ENCODE results near the gene KRT13. TPM values are rescaled to one million over a fixed set of nuclear protein-coding genes. Genes with fewer than 3 reads are reported as not detected.

The KRT13 gene
- total RNA-seq (2022; extraction: Qiagen RNA extraction; ENCODE audit: low read depth): 0.18 to 0.48 TPM (median 0.23 TPM) in 5 replicates

GRCh38 chr17:41505007-41505808 is at the start of gene KRT13:
Gene KRT13 (minus strand): TSS chr17:41505612. CDS start chr17:41505550, 62 bp downstream.

GRCh38 chr17:41518789-41519449 is 13.5 kb upstream of the KRT13 start, which contains the start of gene KRT15:
Gene KRT15 (minus strand): TSS chr17:41518890. CDS start chr17:41518827, 63 bp downstream.

DNA sequence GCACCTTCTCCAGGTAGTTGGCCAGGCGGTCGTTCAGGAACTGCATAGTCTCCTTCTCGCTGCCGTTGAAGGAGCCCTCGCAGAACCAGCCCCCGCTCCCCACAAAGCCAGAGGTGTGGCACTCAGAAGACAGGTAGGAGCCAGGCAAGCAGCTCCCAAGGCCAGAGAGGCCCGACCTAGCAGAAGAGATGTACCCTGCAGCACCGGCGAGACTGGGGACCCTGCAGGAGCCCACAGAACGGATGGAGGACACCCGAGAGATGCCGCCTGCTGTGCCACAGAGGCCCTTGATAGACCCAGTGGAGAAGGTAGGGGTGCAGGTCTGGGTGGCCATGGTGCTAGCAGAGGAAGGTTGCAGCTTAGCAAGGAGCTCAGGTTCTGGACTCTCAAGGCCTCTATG is 15.9 kb downstream of the KRT13 start, which contains the start of gene KRT36:
Gene KRT36 (minus strand): TSS at position 380 of the 400 bp plus-strand sequence. CDS start 46 bp downstream, at position 334.

GRCh38 chr17:41481036-41481435 is 24.4 kb downstream of the KRT13 start, which contains the start of gene KRT35:
Gene KRT35 (minus strand): TSS chr17:41481151. CDS start chr17:41481097, 54 bp downstream.

DNA sequence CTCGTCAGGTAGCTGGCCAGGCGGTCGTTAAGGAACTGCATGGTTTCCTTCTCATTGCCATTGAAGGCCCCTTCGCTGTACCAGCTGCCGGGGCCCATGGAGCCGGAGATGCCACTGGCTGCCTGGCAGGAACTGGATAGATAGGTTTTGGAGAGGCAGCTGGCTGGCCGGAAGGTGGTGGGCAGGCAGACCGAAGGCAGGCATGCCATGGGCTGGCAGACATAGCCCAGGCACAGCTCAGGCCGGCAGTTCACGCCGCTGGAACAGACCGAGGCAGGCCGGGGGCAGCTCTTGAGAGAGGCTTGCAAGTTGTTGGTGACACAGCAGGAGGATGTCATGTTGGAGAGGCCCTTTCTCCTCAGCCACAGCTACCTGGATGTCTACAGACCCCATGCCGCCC is 38.4 kb downstream of the KRT13 start, which contains the start of gene KRT32:
Gene KRT32 (minus strand): TSS at position 399 of the 400 bp plus-strand sequence. CDS start 61 bp downstream, at position 338.

Other genes starting within 250 kb of the KRT13 start
- gene KRTAP9-6, start 240.2 kb downstream of the KRT13 start, total RNA-seq (2022; extraction: Qiagen RNA extraction; ENCODE audit: low read depth): not detected in 5 replicates
- not detected in 5 replicates for gene KRTAP9-7, start 229.9 kb downstream of the KRT13 start, total RNA-seq (2022; extraction: Qiagen RNA extraction; ENCODE audit: low read depth)
- gene KRTAP29-1, start 202.8 kb downstream of the KRT13 start, total RNA-seq (2022; extraction: Qiagen RNA extraction; ENCODE audit: low read depth): not detected in 5 replicates
- gene KRTAP16-1, start 196.3 kb downstream of the KRT13 start, total RNA-seq (2022; extraction: Qiagen RNA extraction; ENCODE audit: low read depth): not detected in 5 replicates
- not detected in 5 replicates for gene KRTAP17-1, start 189.9 kb downstream of the KRT13 start, total RNA-seq (2022; extraction: Qiagen RNA extraction; ENCODE audit: low read depth)
- not detected in 5 replicates for gene KRT33A, start 154.8 kb downstream of the KRT13 start, total RNA-seq (2022; extraction: Qiagen RNA extraction; ENCODE audit: low read depth)
- 0.06 to 0.16 TPM (median 0.15 TPM) in 3 of 5 replicates, not detected in the others for gene KRT33B, start 135.8 kb downstream of the KRT13 start, total RNA-seq (2022; extraction: Qiagen RNA extraction; ENCODE audit: low read depth)
- 0.25 to 0.43 TPM (median 0.30 TPM) in 5 replicates for gene KRT34, start 123.3 kb downstream of the KRT13 start, total RNA-seq (2022; extraction: Qiagen RNA extraction; ENCODE audit: low read depth)
- not detected in 5 replicates for gene KRT31, start 108.0 kb downstream of the KRT13 start, total RNA-seq (2022; extraction: Qiagen RNA extraction; ENCODE audit: low read depth)
- gene KRT37, start 81.0 kb downstream of the KRT13 start, total RNA-seq (2022; extraction: Qiagen RNA extraction; ENCODE audit: low read depth): not detected in 5 replicates
- gene KRT38, start 64.6 kb downstream of the KRT13 start, total RNA-seq (2022; extraction: Qiagen RNA extraction; ENCODE audit: low read depth): not detected in 5 replicates
- not detected in 5 replicates for gene KRT32, start 38.2 kb downstream of the KRT13 start, total RNA-seq (2022; extraction: Qiagen RNA extraction; ENCODE audit: low read depth)
- not detected in 5 replicates for gene KRT35, start 24.5 kb downstream of the KRT13 start, total RNA-seq (2022; extraction: Qiagen RNA extraction; ENCODE audit: low read depth)
- not detected in 5 replicates for gene KRT36, start 15.7 kb downstream of the KRT13 start, total RNA-seq (2022; extraction: Qiagen RNA extraction; ENCODE audit: low read depth)
- 3.3 to 5.3 TPM (median 4.1 TPM) in 5 replicates for gene KRT15, start 13.3 kb upstream of the KRT13 start, total RNA-seq (2022; extraction: Qiagen RNA extraction; ENCODE audit: low read depth)
- 41.7 to 61.8 TPM (median 53.4 TPM) in 5 replicates for gene KRT19, start 22.7 kb upstream of the KRT13 start, total RNA-seq (2022; extraction: Qiagen RNA extraction; ENCODE audit: low read depth)
- not detected in 5 replicates for gene KRT9, start 66.4 kb upstream of the KRT13 start, total RNA-seq (2022; extraction: Qiagen RNA extraction; ENCODE audit: low read depth)
- 0.09 TPM in 1 of 5 replicates, not detected in the others for gene KRT14, start 81.3 kb upstream of the KRT13 start, total RNA-seq (2022; extraction: Qiagen RNA extraction; ENCODE audit: low read depth)
- gene KRT16, start 107.2 kb upstream of the KRT13 start, total RNA-seq (2022; extraction: Qiagen RNA extraction; ENCODE audit: low read depth): 0.27 to 1.1 TPM (median 0.66 TPM) in 5 replicates
- gene KRT17, start 119.0 kb upstream of the KRT13 start, total RNA-seq (2022; extraction: Qiagen RNA extraction; ENCODE audit: low read depth): 0.54 to 0.96 TPM (median 0.90 TPM) in 5 replicates
- 1,281 to 1,716 TPM (median 1,378 TPM) in 5 replicates for gene EIF1, start 183.3 kb upstream of the KRT13 start, total RNA-seq (2022; extraction: Qiagen RNA extraction; ENCODE audit: low read depth)
- gene GAST, start 206.7 kb upstream of the KRT13 start, total RNA-seq (2022; extraction: Qiagen RNA extraction; ENCODE audit: low read depth): 0.57 TPM in 1 of 5 replicates, not detected in the others
- gene HAP1, start 229.0 kb upstream of the KRT13 start, total RNA-seq (2022; extraction: Qiagen RNA extraction; ENCODE audit: low read depth): 0.69 to 2.9 TPM (median 1.5 TPM) in 5 replicates